ENCODE measurements around the gene CHDH. TPM values are rescaled to one million over a fixed set of nuclear protein-coding genes. Genes with fewer than 3 reads are reported as not detected.

The CHDH gene
- total RNA-seq, 1 experiment from 2014 or later = 28.5 TPM

GRCh38 chr3:53780806-53781205 is 65.4 kb downstream of the CHDH start:
- H3K27ac Mint-ChIP-seq (ENCODE audit: unreplicated experiment) = no peak overlapping the region
- H3K4me3 Mint-ChIP-seq (ENCODE audit: low read depth, unreplicated experiment) = no peak overlapping the region
- peaks cover 10% of the 10 kb centered on the region for H3K36me3 Mint-ChIP-seq (ENCODE audit: insufficient read depth, unreplicated experiment)

GRCh38 chr3:53780171-53780570 is 66.0 kb downstream of the CHDH start:
- Mint-ChIP-seq H3K27me3 (ENCODE audit: unreplicated experiment) (no peaks in the 10 kb centered on the region), H3K27ac (ENCODE audit: unreplicated experiment) (no peak overlapping the region), H3K4me3 (ENCODE audit: low read depth, unreplicated experiment) (no peak overlapping the region), H3K9me3 (ENCODE audit: low read depth, unreplicated experiment) (no peaks in the 10 kb centered on the region), H3K4me1 (ENCODE audit: low read depth, unreplicated experiment) (no peaks in the 10 kb centered on the region), H3K36me3 (ENCODE audit: insufficient read depth, unreplicated experiment) (peaks cover 10% of the 10 kb centered on the region)
- intact Hi-C loops (cut with micrococcal nuclease; ENCODE audit: unreplicated experiment) = no loop called here
- no peak for TF ChIP-seq CTCF (IDR thresholded peaks at IDR 0.05; ENCODE audit: unreplicated experiment)
- CTCF ChIA-PET = interaction anchor here (1.5 kb wide), 1 partner anchor 14 kb away, joined by 3 read pairs; no protein-coding TSS in a partner anchor
- no peak for DNase-seq
- BruUV-seq (replicated peaks) = no TSS peak

More at GRCh38 chr3:53780806-53781205, 65.4 kb downstream of the CHDH start:
- no TSS peak for BruUV-seq (replicated peaks)
- intact Hi-C loops (cut with micrococcal nuclease; ENCODE audit: unreplicated experiment) = no loop called here
- CTCF ChIA-PET = interaction anchor here (1.5 kb wide), 1 partner anchor 14 kb away, joined by 3 read pairs; no protein-coding TSS in a partner anchor
- H3K9me3 Mint-ChIP-seq (ENCODE audit: low read depth, unreplicated experiment) = no peaks in the 10 kb centered on the region
- DNase-seq = no peak
- no peaks in the 10 kb centered on the region for H3K4me1 Mint-ChIP-seq (ENCODE audit: low read depth, unreplicated experiment)
- no peak for TF ChIP-seq CTCF (IDR thresholded peaks at IDR 0.05; ENCODE audit: unreplicated experiment)
- no peaks in the 10 kb centered on the region for H3K27me3 Mint-ChIP-seq (ENCODE audit: unreplicated experiment)

DNA sequence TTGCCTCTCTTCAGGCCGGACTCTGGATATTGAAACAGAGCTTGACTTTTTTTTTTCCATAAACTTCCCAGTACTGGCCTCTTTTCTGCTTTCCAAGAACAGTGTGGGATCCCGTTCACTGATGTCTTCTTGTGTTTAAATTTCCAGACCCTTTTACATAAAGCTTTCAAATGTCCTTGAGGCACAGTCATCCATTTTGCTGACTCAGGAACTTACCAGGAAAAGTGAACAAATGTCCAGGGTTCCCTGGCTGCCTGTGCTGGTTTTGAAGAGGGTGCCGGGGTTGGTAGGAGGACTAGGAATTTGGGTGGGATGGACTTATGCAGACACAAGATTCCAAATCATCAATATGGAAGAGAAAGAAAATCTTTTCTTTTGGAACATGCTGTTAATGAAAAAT is 68.1 kb downstream of the CHDH start:
- BruUV-seq (replicated peaks) = no TSS peak
- Mint-ChIP-seq H3K27me3 (ENCODE audit: unreplicated experiment) (no peaks in the 10 kb centered on the region), H3K4me3 (ENCODE audit: low read depth, unreplicated experiment) (no peak overlapping the region), H3K27ac (ENCODE audit: unreplicated experiment) (no peak overlapping the region), H3K4me1 (ENCODE audit: low read depth, unreplicated experiment) (no peaks in the 10 kb centered on the region), H3K9me3 (ENCODE audit: low read depth, unreplicated experiment) (no peaks in the 10 kb centered on the region), H3K36me3 (ENCODE audit: insufficient read depth, unreplicated experiment) (peaks cover 5% of the 10 kb centered on the region)
- intact Hi-C loops (cut with micrococcal nuclease; ENCODE audit: unreplicated experiment) = no loop called here
- CTCF ChIA-PET = no interaction called here
- no peak for TF ChIP-seq CTCF (IDR thresholded peaks at IDR 0.05; ENCODE audit: unreplicated experiment)
- no peak for DNase-seq

DNA sequence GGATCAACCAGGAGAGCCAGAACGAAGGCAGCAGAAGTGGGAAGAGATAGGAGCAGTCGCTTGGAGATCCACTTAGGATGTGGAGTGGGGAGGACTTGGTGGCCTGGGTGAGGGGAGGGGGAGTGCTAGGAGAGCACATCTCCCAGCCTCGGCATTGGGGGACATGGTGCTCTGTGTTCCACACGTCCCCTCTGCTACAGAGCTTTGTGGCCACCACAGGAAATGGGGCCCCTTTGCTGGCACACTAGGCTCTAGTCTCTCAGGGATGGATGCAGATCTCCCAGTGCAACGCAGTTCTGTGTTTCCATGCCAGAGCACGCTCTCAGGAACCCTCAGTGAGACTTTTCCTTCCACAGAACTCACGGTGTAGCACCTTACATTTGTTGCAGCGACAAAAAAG is 68.8 kb downstream of the CHDH start:
- peaks cover 3% of the 10 kb centered on the region for H3K36me3 Mint-ChIP-seq (ENCODE audit: insufficient read depth, unreplicated experiment)
- H3K27ac Mint-ChIP-seq (ENCODE audit: unreplicated experiment) = no peak overlapping the region
- CTCF ChIA-PET = no interaction called here
- DNase-seq = no peak
- TF ChIP-seq CTCF (IDR thresholded peaks at IDR 0.05; ENCODE audit: unreplicated experiment) = no peak
- no peaks in the 10 kb centered on the region for H3K27me3 Mint-ChIP-seq (ENCODE audit: unreplicated experiment)
- H3K4me1 Mint-ChIP-seq (ENCODE audit: low read depth, unreplicated experiment) = no peaks in the 10 kb centered on the region
- no peak overlapping the region for H3K4me3 Mint-ChIP-seq (ENCODE audit: low read depth, unreplicated experiment)
- BruUV-seq (replicated peaks) = no TSS peak
- intact Hi-C loops (cut with micrococcal nuclease; ENCODE audit: unreplicated experiment) = no loop called here
- H3K9me3 Mint-ChIP-seq (ENCODE audit: low read depth, unreplicated experiment) = no peaks in the 10 kb centered on the region

Data from Calu3 (cell line).